Measurements from ENCODE around the gene PRODH.
"Not testable (repeated sequence)": the region's sequence is repeated elsewhere in the genome, so short reads cannot be mapped to it uniquely, and the experiment has no call there.

PRODH gene

DNA sequence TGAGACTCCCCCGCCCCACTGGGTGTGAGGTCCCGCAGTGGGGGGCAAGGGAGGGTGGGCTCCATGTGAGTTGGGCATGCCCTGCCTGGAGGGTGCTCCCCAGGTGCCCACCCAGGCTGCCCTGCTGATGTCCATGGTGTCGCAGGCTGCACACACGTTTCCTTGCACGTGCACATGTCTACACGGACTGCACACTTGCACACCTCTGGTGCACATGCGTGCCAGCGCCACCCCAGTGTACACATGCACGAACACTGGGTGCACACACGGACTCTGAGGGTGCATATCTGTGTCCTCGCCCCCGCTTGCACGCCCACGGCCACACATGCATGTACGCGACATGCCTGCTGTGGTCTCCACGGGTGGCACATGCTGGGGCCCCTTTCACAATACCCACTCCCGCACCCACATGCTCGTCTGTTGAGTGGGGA is 35.2 kb upstream of the PRODH start:
- H3K27me3 ChIP-seq (ENCODE audit: control insufficient read depth, insufficient read depth, low read length) = no peaks in the 10 kb centered on the region

GRCh38 chr22:18970948-18971315 is 34.8 kb upstream of the PRODH start:
- TF ChIP-seq CTCF (IDR thresholded peaks at IDR 0.05) = no peak
- Histone ChIP-seq H3K36me3 (ENCODE audit: control insufficient read depth, insufficient read depth, low read length) (no peaks in the 10 kb centered on the region), H3K79me2 (no peaks in the 10 kb centered on the region), H3K4me3 (ENCODE audit: low read depth, low read length) (peak overlapping the region; percentile 34), H3K4me2 (ENCODE audit: low read length) (peak overlapping the region; percentile 82), H3K27ac (no peak overlapping the region), H3K9ac (no peak overlapping the region), H3K9me3 (ENCODE audit: control insufficient read depth, low read length) (no peaks in the 10 kb centered on the region), H3K27me3 (ENCODE audit: control insufficient read depth, insufficient read depth, low read length) (no peaks in the 10 kb centered on the region), H3K4me1 (no peaks in the 10 kb centered on the region), H2AFZ (peak overlapping the region; percentile 77)

More for the DNA sequence above, 35.2 kb upstream of the PRODH start:
- Histone ChIP-seq H3K4me3 (ENCODE audit: low read depth, low read length) (no peak overlapping the region), H3K27ac (no peak overlapping the region), H3K4me2 (ENCODE audit: low read length) (no peak overlapping the region), H3K9me3 (ENCODE audit: control insufficient read depth, low read length) (no peaks in the 10 kb centered on the region), H3K79me2 (no peaks in the 10 kb centered on the region), H2AFZ (no peak overlapping the region), H3K36me3 (ENCODE audit: control insufficient read depth, insufficient read depth, low read length) (no peaks in the 10 kb centered on the region), H3K4me1 (no peaks in the 10 kb centered on the region), H3K9ac (no peak overlapping the region)
- no peak for TF ChIP-seq CTCF (IDR thresholded peaks at IDR 0.05)

DNA sequence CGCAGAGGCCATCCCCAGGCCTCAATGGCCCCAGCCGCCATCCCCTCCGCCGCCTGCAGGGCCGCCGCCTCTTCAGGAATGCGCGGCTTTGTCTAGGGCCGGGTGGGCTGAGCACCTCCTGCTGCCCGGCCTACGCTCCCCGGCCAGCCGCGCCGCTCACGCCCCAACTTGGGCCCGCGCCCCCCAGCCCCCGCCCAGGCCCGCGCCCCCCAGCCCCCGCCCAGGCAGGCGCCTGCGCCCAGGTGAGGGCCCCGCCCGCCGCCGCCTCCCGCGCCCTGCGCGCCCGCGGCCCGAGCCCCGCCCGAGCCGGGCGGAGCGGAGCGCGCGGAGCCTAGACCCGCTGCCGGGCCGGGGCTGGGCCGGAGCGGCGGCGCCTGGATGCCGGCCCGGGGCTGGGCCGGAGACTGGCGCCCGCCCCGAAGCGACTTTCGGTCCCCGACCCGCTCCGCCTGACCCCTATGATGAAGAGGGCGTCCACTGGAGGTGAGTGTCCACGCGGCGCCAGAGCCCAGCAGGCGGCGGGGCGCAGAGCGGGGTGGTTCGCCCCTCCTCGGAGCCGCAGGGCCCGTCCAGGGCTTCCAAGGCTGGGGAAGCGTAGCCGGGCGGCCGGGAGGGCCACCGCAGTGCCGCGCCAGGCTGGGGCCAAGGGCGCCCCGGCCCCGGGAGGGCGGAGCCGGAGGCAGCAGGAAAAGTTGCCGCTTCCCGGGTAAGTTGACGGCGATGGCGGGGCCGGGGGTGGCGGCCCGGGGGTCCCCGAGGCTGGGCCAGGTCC is 34.3 kb upstream of the PRODH start:
- Histone ChIP-seq H3K9ac (no peak overlapping the region), H3K9me3 (ENCODE audit: control insufficient read depth, low read length) (no peaks in the 10 kb centered on the region), H3K4me1 (no peaks in the 10 kb centered on the region), H3K27me3 (ENCODE audit: control insufficient read depth, insufficient read depth, low read length) (no peaks in the 10 kb centered on the region), H3K27ac (no peak overlapping the region), H3K4me2 (ENCODE audit: low read length) (peak overlapping the region; percentile 82), H3K4me3 (ENCODE audit: low read depth, low read length) (peak overlapping the region; percentile 34), H3K36me3 (ENCODE audit: control insufficient read depth, insufficient read depth, low read length) (no peaks in the 10 kb centered on the region), H3K79me2 (no peaks in the 10 kb centered on the region), H2AFZ (peak overlapping the region; percentile 77)
- no peak for TF ChIP-seq CTCF (IDR thresholded peaks at IDR 0.05)

- H3K27me3 ChIP-seq (ENCODE audit: control insufficient read depth, insufficient read depth, low read length); H2AFZ ChIP-seq; H3K36me3 ChIP-seq (ENCODE audit: control insufficient read depth, insufficient read depth, low read length); H3K4me1 ChIP-seq; H3K27ac ChIP-seq; H3K79me2 ChIP-seq; H3K9ac ChIP-seq; H3K4me2 ChIP-seq (ENCODE audit: low read length); H3K9me3 ChIP-seq (ENCODE audit: control insufficient read depth, low read length); H3K4me3 ChIP-seq (ENCODE audit: low read depth, low read length): not testable (repeated sequence)
These were observed 33.3 kb upstream of the PRODH start for GRCh38 chr22:18969158-18969942.

GRCh38 chr22:18968011-18968749 is 32.1 kb upstream of the PRODH start:
- Histone ChIP-seq H3K27me3 (ENCODE audit: control insufficient read depth, insufficient read depth, low read length) (no peaks in the 10 kb centered on the region), H3K79me2 (no peaks in the 10 kb centered on the region), H3K4me2 (ENCODE audit: low read length) (no peak overlapping the region), H3K9me3 (ENCODE audit: control insufficient read depth, low read length) (no peaks in the 10 kb centered on the region), H3K36me3 (ENCODE audit: control insufficient read depth, insufficient read depth, low read length) (no peaks in the 10 kb centered on the region), H2AFZ (no peak overlapping the region), H3K27ac (no peak overlapping the region), H3K4me3 (ENCODE audit: low read depth, low read length) (no peak overlapping the region), H3K4me1 (no peaks in the 10 kb centered on the region), H3K9ac (no peak overlapping the region)
- TF ChIP-seq CTCF (IDR thresholded peaks at IDR 0.05) = no peak

- H3K9ac ChIP-seq; H3K36me3 ChIP-seq (ENCODE audit: control insufficient read depth, insufficient read depth, low read length); H3K9me3 ChIP-seq (ENCODE audit: control insufficient read depth, low read length); H2AFZ ChIP-seq; H3K27ac ChIP-seq; H3K4me3 ChIP-seq (ENCODE audit: low read depth, low read length); H3K4me2 ChIP-seq (ENCODE audit: low read length); H3K27me3 ChIP-seq (ENCODE audit: control insufficient read depth, insufficient read depth, low read length); H3K4me1 ChIP-seq; H3K79me2 ChIP-seq: not testable (repeated sequence)
These were observed 31.4 kb upstream of the PRODH start for GRCh38 chr22:18967391-18968010.
